Vagina (tissue), 2 donors: Measurements from ENCODE around the gene LMTK3.

Experiments
- POLR2A ChIP-seq, 2 donors: fragments of 450-650 bp; IDR thresholded peaks; one replicate each; pipeline ENCODE4 v1.6.1; 2017; ENCODE audit warnings: antibody characterized with exemption in 2 of 2, mild to moderate bottlenecking in 2 of 2, moderate library complexity in 2 of 2
- TF ChIP-seq, protein P1 (sequence below), 3 experiments: fragments of 450-650 bp in 2 of 3; fragments of 200-600 bp in 1 of 3; sonication (generic) in 1 of 3; IDR thresholded peaks; one replicate each; pipeline ENCODE4 v1.5.1; 2017 to 2019; ENCODE audit warnings: antibody characterized with exemption in 3 of 3, mild to moderate bottlenecking in 2 of 3, moderate library complexity in 2 of 3

- TF ChIP-seq, protein P1, sequence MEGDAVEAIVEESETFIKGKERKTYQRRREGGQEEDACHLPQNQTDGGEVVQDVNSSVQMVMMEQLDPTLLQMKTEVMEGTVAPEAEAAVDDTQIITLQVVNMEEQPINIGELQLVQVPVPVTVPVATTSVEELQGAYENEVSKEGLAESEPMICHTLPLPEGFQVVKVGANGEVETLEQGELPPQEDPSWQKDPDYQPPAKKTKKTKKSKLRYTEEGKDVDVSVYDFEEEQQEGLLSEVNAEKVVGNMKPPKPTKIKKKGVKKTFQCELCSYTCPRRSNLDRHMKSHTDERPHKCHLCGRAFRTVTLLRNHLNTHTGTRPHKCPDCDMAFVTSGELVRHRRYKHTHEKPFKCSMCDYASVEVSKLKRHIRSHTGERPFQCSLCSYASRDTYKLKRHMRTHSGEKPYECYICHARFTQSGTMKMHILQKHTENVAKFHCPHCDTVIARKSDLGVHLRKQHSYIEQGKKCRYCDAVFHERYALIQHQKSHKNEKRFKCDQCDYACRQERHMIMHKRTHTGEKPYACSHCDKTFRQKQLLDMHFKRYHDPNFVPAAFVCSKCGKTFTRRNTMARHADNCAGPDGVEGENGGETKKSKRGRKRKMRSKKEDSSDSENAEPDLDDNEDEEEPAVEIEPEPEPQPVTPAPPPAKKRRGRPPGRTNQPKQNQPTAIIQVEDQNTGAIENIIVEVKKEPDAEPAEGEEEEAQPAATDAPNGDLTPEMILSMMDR (IDR thresholded peaks at IDR 0.05): no peak
- no peak for TF ChIP-seq POLR2A (IDR thresholded peaks at IDR 0.05)
Measured at GRCh38 chr19:48544856-48545750, 33.5 kb upstream of the LMTK3 start.
